Spleen (tissue), 7 donors: Measurements from ENCODE around the gene OR5M8.

Experiments used
- POLR2A ChIP-seq, 3 donors: fragments of 450-650 bp; IDR thresholded peaks; one replicate each; pipeline ENCODE4 v1.5.1; 2017; ENCODE audit warnings: antibody characterized with exemption in 3 of 3, mild to moderate bottlenecking in 1 of 3
- POLR2AphosphoS5 ChIP-seq, 3 donors: sonication (generic); formaldehyde crosslinking; IDR thresholded peaks; one replicate each; pipeline ENCODE4 v1.5.1; 2017; ENCODE audit warnings: antibody characterized with exemption in 3 of 3
- TF ChIP-seq, protein P1 (sequence below), 11 experiments: fragments of 200-600 bp in 7 of 11; fragments of 450-650 bp in 4 of 11; sonication (generic) in 4 of 11; IDR thresholded peaks in 8 of 11; conservative IDR thresholded peaks in 3 of 11; 1 replicate in 7 of 11; 2 replicates in 4 of 11; pipeline versions ENCODE4 v1.4.0 to v1.8.0; 2016 to 2021; ENCODE audit warnings: antibody characterized with exemption in 11 of 11, inconsistent platforms in 4 of 11, mild to moderate bottlenecking in 1 of 11
- donor health status: DM: no; HTN: no; CAD: no; lungs with moderate emphysema.
- donor health status: DM: no; HTN: no; CAD: no.
- donor health status: DM: no; HTN: no; CAD: no.

DNA sequence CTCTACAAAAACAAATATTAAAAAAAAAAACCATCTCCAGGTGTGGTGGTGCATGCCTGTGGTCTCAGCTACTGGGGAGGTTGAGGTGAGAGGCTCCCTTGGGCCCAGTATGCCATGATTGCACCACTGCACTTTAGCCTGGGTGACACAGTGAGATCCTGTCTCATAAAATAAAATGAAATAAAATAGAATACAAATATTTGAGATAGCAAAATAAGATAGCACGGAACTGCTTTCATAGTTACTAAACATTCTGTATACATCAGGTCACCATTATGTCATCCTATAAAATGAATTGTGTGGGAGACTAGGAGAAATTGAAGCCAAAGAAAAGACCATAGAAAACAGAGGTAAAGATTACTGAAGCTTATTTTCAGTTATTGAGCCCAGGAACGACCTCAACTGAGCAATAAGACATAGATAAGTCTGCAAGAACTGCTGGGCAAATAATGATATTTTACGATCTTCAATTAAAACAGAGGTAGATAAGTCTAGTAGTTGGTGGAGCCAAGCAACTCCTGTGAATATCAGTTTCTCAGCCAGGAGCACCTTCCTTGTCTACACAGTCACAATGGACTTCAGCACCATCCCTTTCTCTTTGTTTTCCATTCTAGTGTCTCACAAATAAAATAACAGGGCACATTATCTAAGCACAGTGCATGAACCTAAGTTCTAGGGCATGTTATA is 42.0 kb upstream of the OR5M8 start:
- TF ChIP-seq, protein P1, sequence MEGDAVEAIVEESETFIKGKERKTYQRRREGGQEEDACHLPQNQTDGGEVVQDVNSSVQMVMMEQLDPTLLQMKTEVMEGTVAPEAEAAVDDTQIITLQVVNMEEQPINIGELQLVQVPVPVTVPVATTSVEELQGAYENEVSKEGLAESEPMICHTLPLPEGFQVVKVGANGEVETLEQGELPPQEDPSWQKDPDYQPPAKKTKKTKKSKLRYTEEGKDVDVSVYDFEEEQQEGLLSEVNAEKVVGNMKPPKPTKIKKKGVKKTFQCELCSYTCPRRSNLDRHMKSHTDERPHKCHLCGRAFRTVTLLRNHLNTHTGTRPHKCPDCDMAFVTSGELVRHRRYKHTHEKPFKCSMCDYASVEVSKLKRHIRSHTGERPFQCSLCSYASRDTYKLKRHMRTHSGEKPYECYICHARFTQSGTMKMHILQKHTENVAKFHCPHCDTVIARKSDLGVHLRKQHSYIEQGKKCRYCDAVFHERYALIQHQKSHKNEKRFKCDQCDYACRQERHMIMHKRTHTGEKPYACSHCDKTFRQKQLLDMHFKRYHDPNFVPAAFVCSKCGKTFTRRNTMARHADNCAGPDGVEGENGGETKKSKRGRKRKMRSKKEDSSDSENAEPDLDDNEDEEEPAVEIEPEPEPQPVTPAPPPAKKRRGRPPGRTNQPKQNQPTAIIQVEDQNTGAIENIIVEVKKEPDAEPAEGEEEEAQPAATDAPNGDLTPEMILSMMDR (IDR thresholded peaks at IDR 0.05 in 8 of 11, conservative IDR thresholded peaks at IDR 0.05 in 3 of 11): no peak
- TF ChIP-seq POLR2AphosphoS5 (IDR thresholded peaks at IDR 0.05): no peak
- TF ChIP-seq POLR2A (IDR thresholded peaks at IDR 0.05): no peak
